Cortex of kidney (tissue), 1 donor: Measurements from ENCODE around the gene PSMB3.
"Not testable (repeated sequence)": the region's sequence is repeated elsewhere in the genome, so short reads cannot be mapped to it uniquely, and the experiment has no call there.

Experiments
- DNase-seq: peaks from one replicate; lab custom pipeline; 2025; lab: John Stamatoyannopoulos, UW

PSMB3 gene

GRCh38 chr17:38716368-38717005, 36.1 kb upstream of the PSMB3 start:
- no peak for DNase-seq

GRCh38 chr17:38717139-38717745, 35.3 kb upstream of the PSMB3 start:
- no peak for DNase-seq

- DNase-seq: no peak
Measured at GRCh38 chr17:38719289-38719942, 33.1 kb upstream of the PSMB3 start.

- no peak for DNase-seq
Measured at GRCh38 chr17:38719943-38720641, 32.4 kb upstream of the PSMB3 start.

- no peak for DNase-seq
Measured at GRCh38 chr17:38720941-38721340, 31.6 kb upstream of the PSMB3 start.

DNA sequence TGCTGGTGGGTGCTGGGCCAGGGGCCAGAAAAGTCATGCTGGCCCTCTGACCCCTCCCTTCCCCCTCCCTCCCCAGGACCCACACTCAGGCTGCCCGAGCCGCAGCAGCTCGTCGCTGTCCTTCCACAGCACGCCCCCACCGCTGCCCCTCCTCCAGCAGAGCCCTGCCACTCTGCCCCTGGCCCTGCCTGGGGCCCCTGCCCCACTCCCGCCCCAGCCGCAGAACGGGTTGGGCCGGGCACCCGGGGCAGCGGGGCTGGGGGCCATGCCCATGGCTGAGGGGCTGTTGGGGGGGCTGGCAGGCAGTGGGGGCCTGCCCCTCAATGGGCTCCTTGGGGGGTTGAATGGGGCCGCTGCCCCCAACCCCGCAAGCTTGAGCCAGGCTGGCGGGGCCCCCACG, 30.7 kb upstream of the PSMB3 start:
- DNase-seq: no peak

GRCh38 chr17:38724337-38724988, 28.1 kb upstream of the PSMB3 start:
- no peak for DNase-seq

GRCh38 chr17:38725066-38725465, 27.5 kb upstream of the PSMB3 start:
- no peak for DNase-seq

DNA sequence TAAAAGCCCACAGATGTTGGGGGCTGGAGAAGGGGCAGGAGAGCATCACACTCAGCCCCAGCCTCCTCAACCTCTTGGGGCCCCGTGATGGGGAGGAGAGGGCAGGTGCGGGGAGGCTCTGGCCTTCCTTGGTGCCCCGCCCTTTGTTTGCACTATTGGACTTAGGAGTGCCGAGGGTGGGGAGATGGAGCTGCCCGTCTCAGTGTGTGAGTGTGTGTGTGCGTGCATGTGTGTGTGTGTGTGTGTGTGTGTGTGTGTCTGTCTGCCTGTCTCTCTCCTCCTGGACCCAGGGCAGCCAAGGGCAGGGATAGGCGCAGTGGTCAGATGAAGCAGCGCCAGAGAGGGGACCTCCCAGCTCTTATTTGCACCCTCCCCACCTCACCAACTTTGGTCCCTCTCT, 26.4 kb upstream of the PSMB3 start:
- DNase-seq: not testable (repeated sequence)

DNA sequence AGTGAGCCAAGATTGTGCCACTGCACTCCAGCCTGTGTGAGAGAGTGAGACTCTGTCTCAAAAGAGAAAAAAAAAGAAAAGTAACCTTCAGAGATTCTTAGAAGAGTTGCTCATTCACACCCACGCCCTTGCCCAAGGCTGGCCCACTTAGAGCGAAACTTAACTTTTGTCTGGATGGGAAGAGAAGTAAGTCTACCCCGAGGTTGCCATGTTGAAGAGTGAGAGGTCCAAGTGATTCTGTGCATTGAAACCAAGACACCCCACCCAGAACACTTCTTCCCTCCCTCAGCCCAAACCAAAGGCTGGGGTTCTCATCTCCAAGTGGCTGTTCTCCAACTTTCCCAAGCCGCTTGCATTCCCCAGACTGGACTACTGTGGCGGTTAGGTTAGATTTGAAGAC, 24.8 kb upstream of the PSMB3 start:
- no peak for DNase-seq

- no peak for DNase-seq
Measured at GRCh38 chr17:38728290-38728831, 24.2 kb upstream of the PSMB3 start.

DNA sequence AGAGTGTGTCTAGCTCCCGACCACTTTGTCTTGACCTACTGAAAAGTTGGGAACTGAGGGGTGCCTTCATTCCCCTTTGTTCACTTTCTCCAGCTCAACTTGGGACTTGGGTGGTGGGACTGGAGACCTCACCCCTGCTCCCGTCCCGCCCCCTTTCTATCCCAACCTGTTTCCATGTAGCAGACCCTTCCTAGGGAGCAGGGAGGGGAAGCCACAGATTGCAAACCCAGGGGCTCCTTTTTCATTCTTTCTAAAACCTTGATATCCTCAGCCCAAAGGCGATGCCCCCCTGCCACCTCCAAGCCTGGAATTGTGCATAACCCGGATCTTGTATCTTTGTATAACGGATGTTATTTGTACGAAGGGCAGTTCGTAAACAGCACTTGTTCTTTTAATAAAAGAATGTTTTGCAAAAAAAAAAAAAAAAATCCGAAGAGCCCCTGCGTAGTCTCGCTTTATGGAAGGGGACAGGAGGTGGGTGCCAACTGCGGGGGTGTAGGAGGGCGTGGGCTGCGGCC, 23.1 kb upstream of the PSMB3 start:
- no peak for DNase-seq

GRCh38 chr17:38729886-38730525, 22.5 kb upstream of the PSMB3 start, which contains the start of gene CISD3:
CISD3 (plus strand) TSS chr17:38730341; CDS start chr17:38730359, 18 bp downstream.
- no peak for DNase-seq

- no peak for DNase-seq
Measured at GRCh38 chr17:38730526-38731379, 21.8 kb upstream of the PSMB3 start.

GRCh38 chr17:38731526-38732294, 20.8 kb upstream of the PSMB3 start:
- no peak for DNase-seq

- DNase-seq: no peak
Measured at GRCh38 chr17:38732376-38733281, 19.9 kb upstream of the PSMB3 start.

DNA sequence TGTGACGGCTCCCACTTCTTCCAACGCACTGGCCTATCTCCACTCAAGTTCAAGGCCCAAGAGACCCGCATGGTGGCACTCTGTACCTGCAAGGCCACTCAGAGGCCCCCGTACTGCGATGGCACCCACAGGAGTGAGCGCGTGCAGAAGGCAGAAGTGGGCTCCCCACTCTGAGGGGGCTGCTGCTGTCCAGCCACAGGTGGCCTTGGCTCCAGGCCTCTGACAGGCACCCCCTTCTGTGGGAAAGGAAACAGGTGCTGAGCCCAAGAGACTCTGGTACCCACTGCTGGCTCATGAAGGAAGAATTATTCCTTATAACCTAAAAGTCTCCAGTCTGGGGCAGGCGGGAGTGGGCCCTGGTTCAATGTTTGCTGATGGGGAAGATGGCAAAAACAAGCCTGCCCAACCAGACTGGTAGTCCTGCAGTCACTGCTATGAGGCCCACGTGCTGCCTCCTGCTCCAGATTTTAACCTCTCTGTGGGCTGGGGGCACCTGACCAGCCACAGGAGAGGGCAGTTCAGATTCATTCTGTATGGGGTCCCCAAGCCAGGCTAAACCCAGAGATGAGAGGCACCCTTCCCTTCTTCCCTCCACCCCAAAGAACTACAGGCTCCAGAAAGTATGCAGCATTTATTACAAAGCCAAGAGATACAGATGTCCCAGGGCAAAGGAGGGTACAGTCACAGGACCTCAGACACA, 19.1 kb upstream of the PSMB3 start:
- no peak for DNase-seq
